ENCODE results near the gene CDYL. TPM values are rescaled to one million over a fixed set of nuclear protein-coding genes. Genes with fewer than 3 reads are reported as not detected.

CDYL gene
- polyA plus RNA-seq, 12 donors: 16.9 to 30.6 (median 21.3) TPM; not detected in 1

DNA sequence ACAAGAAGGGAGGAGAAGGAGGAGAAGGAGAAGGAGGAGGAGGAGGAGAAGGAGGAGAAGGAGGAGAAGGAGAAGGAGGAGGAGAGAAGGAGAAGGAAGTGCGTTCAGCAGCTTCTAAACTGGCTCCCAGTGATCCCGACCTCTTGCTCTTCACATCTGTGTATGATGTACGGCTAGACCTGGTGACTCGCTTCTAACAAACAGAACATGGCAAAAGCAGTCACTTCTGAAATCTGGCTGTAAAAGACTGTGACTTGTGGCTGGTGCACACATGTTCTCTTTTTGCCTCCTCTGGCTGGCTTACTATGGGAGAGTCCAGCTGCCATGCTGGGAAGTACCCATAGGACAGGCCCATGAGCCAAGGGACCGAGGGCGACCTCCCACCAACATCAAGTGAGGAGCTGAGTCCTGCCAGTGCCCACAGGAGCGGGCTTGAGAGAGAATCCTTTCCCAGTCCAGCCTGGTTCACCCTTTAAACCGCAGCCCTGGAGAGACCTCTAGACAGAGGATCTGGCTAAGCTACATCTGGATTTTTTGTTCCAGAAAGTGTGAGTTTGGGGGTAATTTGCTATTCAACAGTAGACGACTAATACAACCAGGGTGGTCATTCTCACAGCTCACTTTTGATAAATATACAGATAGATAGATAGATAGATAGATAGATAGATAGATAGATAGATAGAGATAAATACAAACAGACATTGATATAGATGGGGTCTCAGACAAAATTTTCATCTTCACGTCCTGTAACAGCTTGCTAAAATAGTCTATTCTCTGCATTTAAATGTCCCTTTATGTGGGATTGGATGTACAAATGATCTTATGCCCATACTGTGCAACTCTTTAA, 185.3 kb downstream of the CDYL start:
- no peak for DNase-seq

DNA sequence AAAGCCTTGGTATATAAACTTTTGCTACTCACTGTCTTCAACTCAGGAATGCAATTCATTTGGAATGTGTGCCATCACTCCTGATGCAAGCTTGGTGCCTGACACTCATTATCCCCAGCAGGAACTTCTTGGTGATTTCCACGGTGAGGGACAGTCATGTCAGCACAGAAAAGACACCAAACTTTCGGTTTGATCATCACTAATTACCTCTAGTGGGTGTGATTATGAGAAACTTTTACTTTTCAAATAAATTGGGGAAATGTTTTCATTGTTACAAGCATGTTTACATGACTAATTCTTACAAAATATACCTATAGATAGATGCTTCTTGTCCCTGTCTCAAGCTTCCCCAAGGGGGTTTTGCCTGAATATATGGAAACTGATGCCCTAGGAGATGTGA, 186.7 kb downstream of the CDYL start:
- DNase-seq: no peak

DNA sequence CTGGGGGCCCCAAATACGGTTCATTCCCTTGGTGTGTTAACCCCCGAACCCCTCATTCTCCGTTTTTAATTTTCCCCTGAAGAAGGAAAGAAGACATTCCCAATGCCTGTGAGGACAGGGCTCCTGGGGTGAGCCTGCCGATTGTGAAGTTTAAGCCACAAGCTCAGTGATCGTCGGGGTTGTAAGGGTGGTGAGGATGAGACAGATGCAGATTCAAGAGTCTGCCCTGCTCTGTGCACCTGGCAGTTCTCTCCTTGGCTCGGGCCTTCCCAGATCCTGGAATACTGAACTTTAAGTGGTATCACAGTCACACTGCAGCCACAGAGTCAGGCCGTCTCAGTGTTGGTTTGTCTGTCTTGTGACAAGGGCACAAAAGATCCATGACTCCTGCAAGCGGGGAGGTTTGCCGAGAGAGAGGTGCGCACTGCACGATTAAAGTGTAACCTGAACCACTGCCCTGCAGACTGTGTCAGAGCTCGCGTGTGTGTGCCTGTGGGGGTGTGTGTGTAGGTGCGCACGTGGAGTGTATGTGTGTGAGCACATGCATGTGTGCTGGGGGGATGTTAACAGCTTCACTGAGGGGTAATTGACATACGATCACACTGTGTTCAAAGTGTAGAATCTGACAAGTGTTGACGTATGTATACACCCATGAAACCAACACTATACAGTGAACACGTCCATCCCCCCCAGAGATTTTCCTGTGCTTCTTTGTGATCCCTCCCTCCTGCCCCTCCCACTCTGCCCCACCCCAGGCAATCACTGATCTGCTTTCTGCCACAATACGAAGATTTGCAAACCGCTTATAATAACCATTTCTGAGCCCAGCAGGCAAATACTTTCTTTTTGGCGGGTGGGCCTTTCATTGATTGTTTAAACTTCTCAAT, 188.7 kb downstream of the CDYL start:
- DNase-seq: no peak

- no peak for DNase-seq
Observed at GRCh38 chr6:4965562-4966389, 189.6 kb downstream of the CDYL start.

- no peak for DNase-seq
Observed at GRCh38 chr6:4967301-4968030, 191.3 kb downstream of the CDYL start.

GRCh38 chr6:4969609-4970285, 193.5 kb downstream of the CDYL start:
- no peak for DNase-seq

- no peak for DNase-seq
Observed at GRCh38 chr6:4970739-4971395, 194.7 kb downstream of the CDYL start.

GRCh38 chr6:4971851-4972250, 195.6 kb downstream of the CDYL start:
- DNase-seq: no peak

DNA sequence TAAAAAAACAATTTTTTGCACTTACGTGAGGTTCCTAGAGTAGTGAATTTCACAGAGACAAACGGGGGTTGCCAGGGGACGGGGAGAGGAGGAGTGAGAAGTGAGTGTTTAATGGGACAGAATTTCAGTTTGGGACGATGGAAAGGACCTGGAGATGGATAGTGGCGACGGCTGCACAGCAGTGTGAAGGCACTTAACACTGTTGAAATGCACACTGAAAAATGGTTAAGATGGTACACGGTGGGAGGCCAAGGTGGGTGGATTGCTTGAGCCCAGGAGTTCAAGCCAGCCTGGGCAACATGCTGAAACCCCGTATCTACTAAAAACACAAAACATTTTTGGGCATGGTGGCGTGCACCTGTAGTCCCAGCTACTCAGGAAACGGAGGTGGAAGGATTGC, 196.2 kb downstream of the CDYL start:
- no peak for DNase-seq

GRCh38 chr6:4973415-4973814, 197.2 kb downstream of the CDYL start:
- no peak for DNase-seq

DNA sequence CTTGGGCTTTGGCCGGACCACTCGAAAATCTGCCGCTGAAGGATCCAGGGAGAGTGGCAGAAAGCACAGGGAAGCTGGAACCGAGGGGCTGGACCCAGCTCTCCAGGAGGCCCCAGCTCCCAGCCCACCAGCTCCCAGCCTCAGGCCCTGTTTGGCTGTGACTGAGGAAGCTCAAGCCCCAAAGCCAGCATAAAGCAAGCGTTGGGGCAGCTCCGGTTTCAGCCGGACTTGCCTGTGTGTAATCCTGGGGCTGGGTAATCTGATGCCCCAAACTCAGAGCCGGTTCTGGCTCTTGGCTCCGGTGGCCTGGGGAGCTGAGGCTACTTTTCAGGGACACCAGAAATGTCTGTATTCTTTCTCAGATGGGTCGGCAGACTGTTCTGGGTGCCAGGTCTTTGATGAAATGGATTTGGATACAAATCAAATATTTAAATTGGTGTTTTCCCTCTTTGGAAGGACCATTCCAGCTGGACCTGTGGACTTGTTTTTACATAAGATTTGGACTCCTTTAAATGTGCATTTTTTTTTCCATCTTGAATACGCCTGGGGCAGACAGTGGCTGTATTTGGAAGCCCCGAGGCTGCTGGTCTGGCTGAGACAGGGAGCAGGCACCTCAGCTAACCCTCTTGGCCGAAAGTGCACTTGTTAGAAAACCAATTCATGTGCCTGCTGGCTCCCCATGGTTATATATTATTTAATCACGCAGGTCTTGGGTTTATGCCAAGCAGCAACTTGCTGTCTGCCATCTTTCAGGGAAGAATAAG, 198.0 kb downstream of the CDYL start:
- DNase-seq: peak; percentile 88

DNA sequence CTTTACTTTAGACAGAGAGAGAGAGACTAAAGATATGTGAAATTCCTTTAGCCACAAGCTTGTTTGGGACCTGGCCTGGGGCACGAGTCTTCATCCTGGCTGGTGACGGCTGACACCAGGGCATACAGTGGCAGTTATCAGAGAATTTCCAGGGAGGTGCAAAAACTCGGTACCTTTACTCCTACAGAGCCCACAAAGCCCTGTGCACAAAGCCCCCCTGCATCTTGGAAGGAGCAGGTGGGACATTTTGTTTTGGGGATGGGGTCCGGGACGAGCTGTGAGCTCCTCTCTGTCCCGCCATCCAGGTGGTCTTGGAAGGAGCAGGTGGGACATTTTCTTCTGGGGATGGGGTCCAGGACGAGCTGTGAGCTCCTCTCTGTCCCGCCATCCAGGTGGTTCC, 198.8 kb downstream of the CDYL start:
- DNase-seq: no peak

GRCh38 chr6:4975506-4975905, 199.3 kb downstream of the CDYL start:
- DNase-seq: peak; percentile 71

DNA sequence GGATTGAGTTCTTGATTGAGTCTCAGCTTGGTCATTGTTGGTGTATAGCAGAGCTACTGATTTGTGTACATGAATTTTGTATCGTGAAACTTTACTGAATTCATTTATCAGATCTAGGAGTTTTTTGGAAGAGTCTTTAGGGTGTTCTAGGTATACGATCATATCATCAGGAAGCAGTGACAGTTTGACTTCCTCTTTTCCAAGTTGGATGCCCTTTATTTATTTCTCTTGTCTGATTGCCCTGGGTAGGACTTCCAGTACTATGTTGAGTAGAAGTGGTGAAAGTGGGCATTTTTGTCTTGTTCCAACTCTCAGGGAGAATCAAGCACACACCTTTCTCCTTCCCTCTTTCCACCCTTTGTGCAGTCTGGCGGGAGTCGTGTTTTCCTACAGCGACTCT, 201.3 kb downstream of the CDYL start:
- no peak for DNase-seq

- DNase-seq: no peak
Observed at GRCh38 chr6:4979426-4979825, 203.2 kb downstream of the CDYL start.

DNA sequence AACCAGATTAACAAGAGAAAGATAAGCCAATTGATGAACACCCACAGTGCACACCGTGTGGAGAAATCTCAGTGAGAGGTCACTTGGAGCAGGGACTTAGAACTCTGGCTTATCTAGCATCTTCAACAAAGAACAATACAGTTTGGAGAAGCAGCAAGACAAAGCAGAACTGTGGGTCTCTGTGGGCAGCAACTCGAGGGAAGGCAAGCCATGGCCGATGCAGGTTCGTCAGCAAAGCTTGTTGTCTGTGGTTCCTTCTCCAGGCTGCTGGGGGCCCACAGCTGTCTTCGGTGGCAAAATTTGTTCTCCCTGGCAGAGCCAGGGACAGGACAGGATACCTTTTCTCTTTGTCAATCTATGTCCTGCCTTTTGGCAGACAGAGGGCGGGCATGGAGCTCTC, 205.6 kb downstream of the CDYL start:
- DNase-seq: no peak

DNA sequence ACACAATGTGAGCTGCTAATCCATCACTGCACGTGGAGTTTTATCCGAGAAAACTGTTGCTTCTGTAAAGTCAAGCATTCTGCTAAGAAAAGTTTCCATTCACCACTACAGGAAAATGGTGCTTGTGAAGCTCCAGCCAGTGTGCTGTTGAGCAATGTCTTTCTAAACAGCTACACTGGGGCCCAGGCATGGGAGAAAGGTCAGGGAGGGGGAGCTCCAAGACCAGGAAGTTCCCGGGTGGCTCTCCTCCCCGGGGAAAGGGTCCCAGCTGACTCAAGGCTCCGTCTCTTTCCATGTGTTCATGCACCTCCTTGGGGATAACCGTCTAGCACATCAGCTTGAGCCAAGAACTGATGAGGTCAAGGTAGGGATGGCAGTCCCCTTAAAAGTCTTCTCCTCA, 207.1 kb downstream of the CDYL start:
- no peak for DNase-seq

DNA sequence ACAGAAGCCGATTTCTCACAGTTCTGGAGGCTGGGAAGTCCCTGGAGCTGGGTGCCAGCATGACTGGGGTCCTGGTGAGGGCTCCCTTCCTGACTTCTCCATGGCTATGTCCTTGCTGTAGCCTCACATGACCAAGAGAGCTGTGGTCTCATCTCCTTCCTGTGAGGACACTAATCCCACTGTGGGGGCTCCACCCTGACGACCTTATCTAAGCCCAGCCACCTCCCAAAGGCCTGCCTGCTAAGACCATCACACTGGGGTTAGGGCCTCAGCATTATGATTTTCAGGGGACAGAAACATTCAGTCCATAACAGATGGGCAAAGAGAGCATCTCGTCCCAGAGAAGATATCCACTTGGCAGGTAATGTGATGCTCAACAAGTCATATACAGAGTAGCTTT, 210.8 kb downstream of the CDYL start:
- no peak for DNase-seq

GRCh38 chr6:4987432-4987831, 211.2 kb downstream of the CDYL start:
- no peak for DNase-seq
